Prostate gland (tissue), 2 donors: ENCODE results near the gene CSRP1. TPM values are rescaled to one million over a fixed set of nuclear protein-coding genes. Genes with fewer than 3 reads are reported as not detected.

Experiments used
- DNase-seq: peaks from one replicate; pipeline ENCODE4 v3.0.0-alpha.2; 2019; ENCODE audit warnings: low spot score
- H3K27ac ChIP-seq, 2 donors: fragments of 200-600 bp; sonication (generic); 2 replicates each; pipeline ENCODE4 v1.5.1; 2017 to 2019
- H3K27me3 ChIP-seq: fragments of 200-600 bp; sonication (generic); replicated peaks from 2 replicates; pipeline ENCODE4 v1.5.1; 2019; ENCODE audit not compliant: insufficient read depth
- H3K36me3 ChIP-seq, 2 donors: fragments of 200-600 bp; sonication (generic); 1 replicate in 1 of 2; 2 replicates in 1 of 2; pipeline versions ENCODE4 v1.5.1 to v1.8.1; 2017 to 2019
- H3K4me1 ChIP-seq: fragments of 200-600 bp; sonication (generic); replicated peaks from 2 replicates; pipeline ENCODE4 v1.5.1; 2019
- H3K4me3 ChIP-seq, 2 donors: fragments of 200-600 bp; sonication (generic); 2 replicates each; pipeline ENCODE4 v1.5.1; 2017 to 2019
- H3K9me3 ChIP-seq: fragments of 200-600 bp; sonication (generic); 2 replicates; pipeline ENCODE4 v1.5.1; 2017
- POLR2A ChIP-seq: fragments of 450-650 bp; IDR thresholded peaks from one replicate; pipeline ENCODE4 v1.6.1; 2016; ENCODE audit warnings: antibody characterized with exemption, mild to moderate bottlenecking
- POLR2AphosphoS5 ChIP-seq: sonication (generic); formaldehyde crosslinking; IDR thresholded peaks from one replicate; pipeline ENCODE4 v1.6.1; 2017; ENCODE audit warnings: antibody characterized with exemption
- WGBS: methylation state at CpG from one replicate; pipeline ENCODE4 v1.1.5; 2018; 5-methylcytosine and 5-hydroxymethylcytosine counted together
- intact Hi-C: fragments of 100-400 bp; cut with DNase I; formaldehyde crosslinking; loops from one replicate; pipeline ENCODE4 v1.14.2; 2022
- total RNA-seq, 2 donors: library from RNA; depleted of rRNA; stranded (reverse); fragments of >200 nt; gene quantifications; one replicate each; pipeline ENCODE4 v1.1.0, GENCODE V29; 2016
- TF ChIP-seq, protein P1 (sequence below), 4 experiments: fragments of 200-600 bp in 2 of 4; fragments of 450-650 bp in 2 of 4; sonication (generic) in 2 of 4; IDR thresholded peaks; 1 replicate in 3 of 4; 2 replicates in 1 of 4; pipeline ENCODE4 v1.5.1; 2016 to 2019; ENCODE audit warnings: antibody characterized with exemption in 4 of 4, mild to moderate bottlenecking in 2 of 4, moderate library complexity in 2 of 4

The CSRP1 gene
- total RNA-seq, 2 donors from 2014 or later = 1,117 to 1,634 TPM

DNA sequence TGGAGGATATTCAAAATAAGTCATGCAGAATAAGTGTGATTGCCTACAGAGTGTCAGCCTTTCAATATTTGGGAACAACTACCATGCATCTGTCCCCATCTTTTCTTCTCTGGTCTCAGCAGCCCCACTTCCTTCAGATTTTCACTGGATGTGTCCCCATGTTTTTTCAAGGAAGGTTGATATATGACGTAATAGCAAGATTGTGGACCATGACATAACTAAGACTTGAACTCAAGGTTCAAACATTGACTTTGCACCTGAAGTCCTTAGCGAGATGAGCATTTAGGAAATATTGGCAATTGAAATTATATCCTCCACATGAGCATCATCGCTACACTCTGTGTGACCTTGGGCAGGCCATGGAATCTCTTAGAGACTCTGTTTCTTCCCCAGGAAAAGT, 37.8 kb upstream of the CSRP1 start:
- TF ChIP-seq POLR2AphosphoS5 (no peak), POLR2A (no peak)
- TF ChIP-seq, protein P1, sequence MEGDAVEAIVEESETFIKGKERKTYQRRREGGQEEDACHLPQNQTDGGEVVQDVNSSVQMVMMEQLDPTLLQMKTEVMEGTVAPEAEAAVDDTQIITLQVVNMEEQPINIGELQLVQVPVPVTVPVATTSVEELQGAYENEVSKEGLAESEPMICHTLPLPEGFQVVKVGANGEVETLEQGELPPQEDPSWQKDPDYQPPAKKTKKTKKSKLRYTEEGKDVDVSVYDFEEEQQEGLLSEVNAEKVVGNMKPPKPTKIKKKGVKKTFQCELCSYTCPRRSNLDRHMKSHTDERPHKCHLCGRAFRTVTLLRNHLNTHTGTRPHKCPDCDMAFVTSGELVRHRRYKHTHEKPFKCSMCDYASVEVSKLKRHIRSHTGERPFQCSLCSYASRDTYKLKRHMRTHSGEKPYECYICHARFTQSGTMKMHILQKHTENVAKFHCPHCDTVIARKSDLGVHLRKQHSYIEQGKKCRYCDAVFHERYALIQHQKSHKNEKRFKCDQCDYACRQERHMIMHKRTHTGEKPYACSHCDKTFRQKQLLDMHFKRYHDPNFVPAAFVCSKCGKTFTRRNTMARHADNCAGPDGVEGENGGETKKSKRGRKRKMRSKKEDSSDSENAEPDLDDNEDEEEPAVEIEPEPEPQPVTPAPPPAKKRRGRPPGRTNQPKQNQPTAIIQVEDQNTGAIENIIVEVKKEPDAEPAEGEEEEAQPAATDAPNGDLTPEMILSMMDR (IDR thresholded peaks at IDR 0.05) = no peak
- no peaks in the 10 kb centered on the region for H3K9me3 ChIP-seq
- H3K4me1 ChIP-seq = no peaks in the 10 kb centered on the region
- 96% methylated on average over 3 of the region's 3 CpGs for WGBS
- no peaks in the 10 kb centered on the region for H3K27me3 ChIP-seq
- intact Hi-C loops = no loop called here
- no peak for DNase-seq
- no peaks in the 10 kb centered on the region for H3K36me3 ChIP-seq
- H3K4me3 ChIP-seq = no peak overlapping the region
- no peak overlapping the region for H3K27ac ChIP-seq

DNA sequence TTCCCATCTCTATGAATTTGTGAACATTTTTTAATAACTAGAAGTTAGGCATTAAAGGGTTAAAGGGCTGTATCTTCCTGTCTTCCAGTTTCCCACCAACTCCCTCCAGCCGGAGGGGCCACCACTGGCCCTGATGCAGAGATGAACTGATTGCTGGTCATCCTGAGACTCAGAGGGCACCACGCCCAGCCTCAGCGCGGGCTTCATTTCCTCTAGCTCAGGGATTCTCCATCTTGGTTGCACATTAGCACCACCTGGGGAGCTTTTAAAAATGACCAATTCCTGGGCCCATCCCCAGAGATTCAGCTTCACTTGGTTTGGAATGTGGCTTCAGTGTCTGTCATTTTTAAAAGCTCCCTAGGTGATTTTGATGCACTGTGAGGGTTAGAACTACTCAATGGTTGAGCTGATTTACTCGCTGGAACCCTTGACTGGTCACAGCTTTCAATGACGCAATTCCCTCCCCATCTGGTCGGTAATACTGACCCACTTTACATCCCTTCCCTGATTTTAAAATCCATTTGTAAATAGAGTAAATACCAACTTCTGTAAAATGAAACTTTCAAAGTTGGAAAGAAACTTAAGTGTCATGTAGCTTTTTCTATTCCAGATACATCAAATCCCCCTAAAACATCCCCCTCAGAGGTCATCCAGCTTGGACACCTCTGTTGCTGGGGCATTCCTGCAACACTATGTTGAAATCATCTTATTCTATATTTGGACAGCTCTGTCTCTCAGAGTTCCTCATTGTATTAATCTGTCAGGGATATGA, 37.1 kb upstream of the CSRP1 start:
- H3K9me3 ChIP-seq = no peaks in the 10 kb centered on the region
- 73% methylated on average over 7 of the region's 7 CpGs for WGBS

DNA sequence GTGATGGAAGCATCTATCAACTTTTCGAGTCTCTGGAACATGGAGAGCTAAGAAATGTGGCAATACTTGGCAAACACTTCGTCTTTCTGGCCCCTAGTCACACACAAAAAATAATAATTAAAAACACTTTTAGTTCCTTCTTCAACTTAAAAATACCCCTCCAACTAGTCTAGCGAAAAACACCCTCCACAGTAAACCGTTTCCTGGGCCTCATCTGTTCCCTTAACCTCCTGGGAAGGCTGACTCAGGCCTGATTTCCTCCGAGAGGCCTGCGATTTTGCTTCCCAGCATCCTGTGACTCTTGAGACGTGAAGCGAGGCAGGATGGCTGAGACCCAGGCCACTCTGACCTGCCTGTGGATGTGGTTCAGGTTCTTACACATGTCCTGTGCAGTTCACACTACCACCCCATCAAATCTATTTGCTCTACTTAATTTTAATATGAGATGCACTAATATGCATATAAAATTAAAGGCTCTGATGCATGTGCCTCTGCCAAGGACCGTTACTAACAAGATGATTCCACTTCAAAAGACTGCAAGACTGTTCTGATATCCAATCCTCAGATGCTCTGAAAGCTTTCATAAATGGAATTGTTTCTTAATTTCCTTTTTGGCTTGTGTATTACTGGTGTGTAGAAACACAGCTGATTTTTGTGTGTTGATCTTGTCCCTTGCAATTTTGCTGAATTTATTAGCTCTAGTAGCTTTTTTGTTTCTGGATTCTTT, 35.5 kb upstream of the CSRP1 start:
- WGBS = 74% methylated on average over 9 of the region's 9 CpGs
- Histone ChIP-seq H3K9me3 (no peaks in the 10 kb centered on the region), H3K27me3 (no peaks in the 10 kb centered on the region), H3K4me3 (no peak overlapping the region), H3K4me1 (peaks cover 3% of the 10 kb centered on the region), H3K36me3 (no peaks in the 10 kb centered on the region), H3K27ac (no peak overlapping the region)
- intact Hi-C loops = no loop called here
- DNase-seq = no peak
- TF ChIP-seq POLR2AphosphoS5 (no peak), POLR2A (no peak)
- TF ChIP-seq, protein P1 (IDR thresholded peaks at IDR 0.05) = no peak

More for the DNA sequence above, 37.1 kb upstream of the CSRP1 start:
- TF ChIP-seq POLR2AphosphoS5 = no peak
- TF ChIP-seq POLR2A = no peak
- TF ChIP-seq, protein P1 (IDR thresholded peaks at IDR 0.05) = no peak
- Histone ChIP-seq H3K36me3 (no peaks in the 10 kb centered on the region), H3K4me1 (no peaks in the 10 kb centered on the region), H3K4me3 (no peak overlapping the region), H3K27me3 (no peaks in the 10 kb centered on the region), H3K27ac (no peak overlapping the region)
- intact Hi-C loops = no loop called here
- no peak for DNase-seq

DNA sequence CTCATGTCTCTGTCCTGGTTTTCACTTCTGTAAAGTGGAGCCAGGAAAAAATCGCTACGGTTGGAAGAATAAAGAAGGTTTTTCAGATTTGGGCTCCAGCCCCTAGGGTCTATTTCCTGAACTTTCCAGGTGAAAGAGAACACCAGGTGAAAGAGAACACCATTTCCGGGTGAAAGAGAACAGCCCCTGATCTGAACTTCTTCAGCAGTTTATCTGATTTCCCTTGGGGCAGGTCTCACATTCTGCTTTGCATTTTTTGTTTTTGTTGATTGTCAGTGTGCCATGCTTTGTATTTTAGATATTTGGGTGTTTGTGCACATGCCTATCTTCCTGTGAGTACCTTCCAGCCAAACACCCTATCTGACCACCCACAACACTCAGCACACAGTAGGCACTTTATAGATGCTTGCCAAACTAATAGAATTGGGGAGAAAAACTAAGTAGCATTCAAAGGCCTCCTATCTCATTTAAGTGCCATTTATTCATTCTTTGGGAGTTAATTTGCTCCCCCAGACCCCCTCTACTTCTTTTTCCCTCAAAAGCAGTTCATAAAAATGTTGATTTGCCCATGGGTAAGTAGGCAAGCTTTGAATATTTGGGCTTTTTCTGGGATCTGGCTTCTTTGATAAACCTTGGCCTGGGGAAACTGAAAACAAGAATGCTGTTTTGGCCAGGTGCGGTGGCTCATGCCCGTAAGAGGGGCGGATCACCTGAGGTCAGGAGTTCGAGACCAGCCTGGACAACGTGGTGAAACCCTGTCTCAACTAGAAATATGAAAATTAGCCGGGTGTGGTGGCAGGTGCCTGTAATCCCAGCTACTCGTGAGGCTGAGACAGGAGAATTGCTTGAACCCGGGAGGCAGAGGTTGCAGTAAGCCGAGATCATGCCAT, 34.2 kb upstream of the CSRP1 start:
- intact Hi-C loops = no loop called here
- no peaks in the 10 kb centered on the region for H3K27me3 ChIP-seq
- H3K4me1 ChIP-seq = peaks cover 3% of the 10 kb centered on the region
- WGBS = 86% methylated on average over 12 of the region's 12 CpGs
- H3K36me3 ChIP-seq = no peaks in the 10 kb centered on the region
- no peaks in the 10 kb centered on the region for H3K9me3 ChIP-seq
- TF ChIP-seq, protein P1 (IDR thresholded peaks at IDR 0.05) = no peak
- TF ChIP-seq POLR2AphosphoS5 = no peak
- no peak for TF ChIP-seq POLR2A
- H3K4me3 ChIP-seq = no peak overlapping the region
- no peak for DNase-seq
- H3K27ac ChIP-seq = peak overlapping the region; percentile 68 to 75
